Measurements from ENCODE around the gene AMY1C. TPM values are rescaled to one million over a fixed set of nuclear protein-coding genes. Genes with fewer than 3 reads are reported as not detected.
"Not testable (repeated sequence)": the region's sequence is repeated elsewhere in the genome, so short reads cannot be mapped to it uniquely, and the experiment has no call there.

AMY1C gene
- not detected for polyA plus RNA-seq (2013, experiment 1 of 2; ENCODE audit: insufficient read length)
- polyA plus RNA-seq (2013, experiment 2 of 2; ENCODE audit: insufficient read length): not detected

- not testable (repeated sequence) for DNase-seq
These were observed at the start of gene AMY1C for GRCh38 chr1:103749598-103749997. Gene AMY1C (plus strand): TSS chr1:103749898. CDS start chr1:103750470, 572 bp downstream.

GRCh38 chr1:103700669-103701068, 49.0 kb upstream of the AMY1C start:
- DNase-seq: not testable (repeated sequence)

- not testable (repeated sequence) for DNase-seq
These were observed 48.4 kb upstream of the AMY1C start for GRCh38 chr1:103701256-103701655.

- DNase-seq: not testable (repeated sequence)
These were observed 42.0 kb upstream of the AMY1C start for GRCh38 chr1:103707670-103708069.

- not testable (repeated sequence) for DNase-seq
These were observed 39.3 kb upstream of the AMY1C start for GRCh38 chr1:103710381-103710780.

- not testable (repeated sequence) for DNase-seq
These were observed 32.3 kb upstream of the AMY1C start for GRCh38 chr1:103717404-103717803.

GRCh38 chr1:103721473-103721872, 28.2 kb upstream of the AMY1C start:
- not testable (repeated sequence) for DNase-seq

- not testable (repeated sequence) for DNase-seq
These were observed 14.4 kb upstream of the AMY1C start for GRCh38 chr1:103735334-103735733.

- not testable (repeated sequence) for DNase-seq
These were observed 11.7 kb upstream of the AMY1C start for GRCh38 chr1:103738031-103738430.

GRCh38 chr1:103744449-103744848, 5.2 kb upstream of the AMY1C start:
- not testable (repeated sequence) for DNase-seq

- DNase-seq: not testable (repeated sequence)
These were observed 4.7 kb upstream of the AMY1C start for GRCh38 chr1:103745040-103745439.

- not testable (repeated sequence) for DNase-seq
These were observed 1.4 kb upstream of the AMY1C start for GRCh38 chr1:103748273-103748672.

GRCh38 chr1:103761896-103762295, 12.2 kb downstream of the AMY1C start:
- DNase-seq: no peak

- no peak for DNase-seq
These were observed 30.2 kb downstream of the AMY1C start for GRCh38 chr1:103779932-103780331.

GRCh38 chr1:103783944-103784377, 34.3 kb downstream of the AMY1C start:
- no peak for DNase-seq

GRCh38 chr1:103788377-103788776, 38.7 kb downstream of the AMY1C start:
- peak; percentile 17 for DNase-seq

- no peak for DNase-seq
These were observed 40.5 kb downstream of the AMY1C start for GRCh38 chr1:103790172-103790571.
